Inflammatory macrophage treated with lipopolysaccharide for 1 hour (primary cell): ENCODE measurements around the gene GALNT1.

Experiments used
- DNase-seq, 2 donors: peaks; one replicate each; pipeline ENCODE4 v3.0.0-alpha.2; 2020 to 2022

GALNT1 gene

GRCh38 chr18:35682281-35682867 lies 100.8 kb downstream of the GALNT1 start:
- DNase-seq = no peak

- DNase-seq = no peak
Measured at GRCh38 chr18:35683021-35683420, 101.5 kb downstream of the GALNT1 start.

- DNase-seq = no peak
Measured at GRCh38 chr18:35688757-35689156, 107.2 kb downstream of the GALNT1 start.

- no peak for DNase-seq
Measured at GRCh38 chr18:35689728-35690127, 108.2 kb downstream of the GALNT1 start.

- DNase-seq = no peak
Measured at GRCh38 chr18:35691625-35692024, 110.1 kb downstream of the GALNT1 start.

- DNase-seq = no peak
Measured at GRCh38 chr18:35692866-35693265, 111.3 kb downstream of the GALNT1 start.

- peak in 1 of 2 donors; percentile 5 for DNase-seq
Measured at GRCh38 chr18:35693829-35694228, 112.3 kb downstream of the GALNT1 start.

GRCh38 chr18:35694808-35695207 lies 113.3 kb downstream of the GALNT1 start:
- no peak for DNase-seq

GRCh38 chr18:35695384-35695783 lies 113.8 kb downstream of the GALNT1 start:
- no peak for DNase-seq

- DNase-seq = no peak
Measured at GRCh38 chr18:35695803-35696202, 114.3 kb downstream of the GALNT1 start.

- no peak for DNase-seq
Measured at GRCh38 chr18:35696307-35696706, 114.8 kb downstream of the GALNT1 start.

- no peak for DNase-seq
Measured at GRCh38 chr18:35697869-35698268, 116.3 kb downstream of the GALNT1 start.

- DNase-seq = no peak
Measured at GRCh38 chr18:35703043-35703688, 121.6 kb downstream of the GALNT1 start.

GRCh38 chr18:35705988-35706387 lies 124.4 kb downstream of the GALNT1 start:
- DNase-seq = no peak

GRCh38 chr18:35707247-35707646 lies 125.7 kb downstream of the GALNT1 start:
- no peak for DNase-seq

GRCh38 chr18:35707674-35708073 lies 126.1 kb downstream of the GALNT1 start:
- DNase-seq = no peak

GRCh38 chr18:35710581-35710980 lies 129.0 kb downstream of the GALNT1 start:
- no peak for DNase-seq

- no peak for DNase-seq
Measured at GRCh38 chr18:35711227-35711626, 129.7 kb downstream of the GALNT1 start.

GRCh38 chr18:35713545-35713944 lies 132.0 kb downstream of the GALNT1 start:
- no peak for DNase-seq

GRCh38 chr18:35714539-35714938 lies 133.0 kb downstream of the GALNT1 start:
- DNase-seq = no peak

GRCh38 chr18:35715139-35715538 lies 133.6 kb downstream of the GALNT1 start:
- DNase-seq = no peak

- peak in 1 of 2 donors; percentile 5 for DNase-seq
Measured at GRCh38 chr18:35716169-35716831, 134.8 kb downstream of the GALNT1 start.

GRCh38 chr18:35717182-35717581 lies 135.6 kb downstream of the GALNT1 start:
- no peak for DNase-seq

GRCh38 chr18:35721431-35722081 lies 140.0 kb downstream of the GALNT1 start:
- DNase-seq = no peak
